HG03108 (cell line): ENCODE measurements around the gene MMAB.
A peak's percentile ranks its signal among the peaks of the same experiment; 100 is the strongest.

Experiments
- ATAC-seq: cut with Tn5 transposase; IDR thresholded peaks from one replicate; pipeline ENCODE4 v1.9.1; 2021; ENCODE audit warnings: moderate library complexity; ENCODE audit not compliant: unreplicated experiment

The MMAB gene

DNA sequence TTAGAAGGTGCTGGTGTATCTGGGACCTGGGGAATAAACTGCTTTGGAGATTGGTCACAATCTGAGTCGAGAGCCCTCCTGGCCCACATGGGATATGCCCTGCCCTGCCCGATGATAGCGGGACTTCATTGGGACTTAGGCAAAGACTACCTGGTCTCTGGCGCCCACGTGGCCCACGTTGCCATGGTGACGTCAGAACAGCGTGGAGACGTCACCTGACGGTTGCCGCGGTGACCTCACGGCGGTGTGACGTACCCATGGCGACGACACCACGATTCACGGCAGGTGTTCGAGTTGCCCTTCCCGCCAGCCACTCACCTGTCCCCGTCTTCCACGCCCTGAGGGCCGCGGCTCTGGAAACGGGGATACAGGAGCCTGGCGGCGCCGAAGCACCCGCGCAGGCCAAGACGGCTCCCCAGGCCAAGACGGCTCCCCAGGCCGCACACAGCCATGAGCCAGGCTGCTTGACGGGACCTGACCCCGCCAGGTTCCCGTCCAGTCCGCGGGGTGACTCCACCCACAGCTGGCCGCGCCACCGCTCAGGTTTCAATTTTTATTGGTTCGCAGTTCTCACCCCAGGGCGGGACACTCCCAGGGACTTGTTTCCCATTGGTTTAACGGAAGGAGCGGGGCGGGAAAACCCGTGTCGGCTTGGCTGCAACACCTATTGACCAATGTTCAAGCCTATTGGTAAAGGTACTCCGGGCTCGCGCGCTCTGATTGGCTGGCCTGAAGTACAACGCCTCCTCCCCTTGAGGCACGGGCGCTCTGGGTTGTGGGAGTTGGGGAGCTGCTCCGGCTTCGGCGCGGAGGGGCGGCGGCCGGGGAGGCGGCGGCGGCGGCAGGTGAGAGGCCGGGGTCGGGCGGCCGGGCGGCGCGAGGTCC lies at the start of gene MMAB, which contains the start of gene MVK:
Gene MMAB (minus strand): TSS at position 476 of the 885 bp plus-strand sequence. CDS start 24 bp downstream, at position 452.
Gene MVK (plus strand): TSS at position 766 of the 885 bp plus-strand sequence. CDS start 1,029 bp downstream, outside the sequence.
- ATAC-seq = peak; percentile 95

DNA sequence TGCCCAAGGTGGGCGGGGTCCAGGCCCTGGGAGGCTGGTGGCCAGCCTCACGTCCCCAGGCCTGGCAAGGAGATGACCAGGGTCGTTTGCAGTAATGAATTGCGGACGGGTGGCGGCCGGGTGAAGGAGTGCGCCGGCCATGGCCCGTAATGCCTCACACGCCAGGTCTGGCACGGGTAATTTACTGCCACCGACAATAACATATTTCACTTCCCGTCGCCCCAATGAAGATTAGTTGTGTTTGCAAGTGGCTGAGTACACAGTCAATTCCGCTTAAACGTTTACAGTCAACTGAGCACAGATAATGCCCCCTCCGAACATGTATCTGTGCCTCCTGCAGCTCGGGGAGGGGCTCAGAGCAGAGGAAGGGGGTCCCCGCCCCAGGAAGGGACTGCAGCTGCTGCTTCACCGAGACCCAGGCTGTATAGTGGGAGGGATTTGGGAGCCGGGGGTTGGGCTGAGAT lies 48.6 kb upstream of the MMAB start:
- no peak for ATAC-seq

DNA sequence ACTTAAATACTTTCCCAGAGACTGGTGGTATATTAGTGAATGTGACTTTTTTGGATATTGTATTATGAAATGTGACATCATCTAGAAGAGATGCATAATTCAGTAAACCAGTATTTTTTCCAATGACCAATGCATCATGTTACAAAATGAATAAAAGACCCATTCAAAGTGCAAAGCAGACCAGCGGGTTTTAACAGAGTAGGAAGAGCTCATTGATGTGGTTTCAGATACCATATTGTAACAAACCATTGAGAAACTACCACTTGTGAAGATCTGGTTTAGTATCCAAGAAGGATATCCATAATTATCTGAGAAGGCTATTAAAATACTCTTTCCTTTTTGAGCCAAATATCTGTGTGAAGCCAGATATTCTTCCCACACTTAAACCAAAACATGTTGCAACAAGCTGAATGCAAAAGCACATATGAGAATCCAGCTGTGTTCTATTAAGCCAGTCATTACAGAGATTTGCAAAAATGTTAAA lies 47.9 kb upstream of the MMAB start:
- no peak for ATAC-seq

- no peak for ATAC-seq
Measured at GRCh38 chr12:109619002-109619604, 45.8 kb upstream of the MMAB start.

- no peak for ATAC-seq
Measured at GRCh38 chr12:109618082-109618481, 44.8 kb upstream of the MMAB start.

- no peak for ATAC-seq
Measured at GRCh38 chr12:109617491-109617890, 44.2 kb upstream of the MMAB start.

DNA sequence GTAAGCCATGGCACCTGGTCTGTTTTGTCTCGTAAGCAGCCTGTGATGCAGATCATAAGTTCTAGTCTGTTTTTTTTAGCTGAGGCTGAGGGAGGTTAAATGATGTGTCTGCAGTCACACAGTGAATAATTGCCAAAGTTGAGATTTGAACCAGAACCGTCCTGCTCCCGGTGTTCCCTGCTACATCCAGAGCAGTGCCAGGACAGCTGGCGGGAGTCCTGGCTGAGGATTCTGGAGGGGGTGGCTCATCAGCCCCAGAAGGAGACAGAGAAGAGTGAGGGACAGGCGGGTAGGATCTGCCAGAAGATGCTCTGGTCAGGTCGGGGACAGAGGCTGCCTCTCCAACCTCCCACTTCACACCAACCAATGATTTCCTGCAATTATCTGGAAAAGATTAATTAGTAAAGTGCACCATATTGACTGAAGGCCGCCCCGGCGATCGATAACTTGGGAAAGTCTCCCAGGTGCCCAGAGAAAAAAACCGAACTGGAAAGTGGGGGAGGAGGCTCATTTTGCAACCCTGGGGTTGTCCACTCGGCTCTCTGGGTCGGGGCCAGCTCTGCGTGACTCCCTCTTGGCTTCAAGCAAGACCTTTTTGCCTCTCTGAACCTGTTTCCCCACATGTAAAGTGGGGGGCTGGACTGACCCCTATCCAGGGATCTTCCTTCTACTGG lies 42.4 kb upstream of the MMAB start:
- ATAC-seq = no peak

DNA sequence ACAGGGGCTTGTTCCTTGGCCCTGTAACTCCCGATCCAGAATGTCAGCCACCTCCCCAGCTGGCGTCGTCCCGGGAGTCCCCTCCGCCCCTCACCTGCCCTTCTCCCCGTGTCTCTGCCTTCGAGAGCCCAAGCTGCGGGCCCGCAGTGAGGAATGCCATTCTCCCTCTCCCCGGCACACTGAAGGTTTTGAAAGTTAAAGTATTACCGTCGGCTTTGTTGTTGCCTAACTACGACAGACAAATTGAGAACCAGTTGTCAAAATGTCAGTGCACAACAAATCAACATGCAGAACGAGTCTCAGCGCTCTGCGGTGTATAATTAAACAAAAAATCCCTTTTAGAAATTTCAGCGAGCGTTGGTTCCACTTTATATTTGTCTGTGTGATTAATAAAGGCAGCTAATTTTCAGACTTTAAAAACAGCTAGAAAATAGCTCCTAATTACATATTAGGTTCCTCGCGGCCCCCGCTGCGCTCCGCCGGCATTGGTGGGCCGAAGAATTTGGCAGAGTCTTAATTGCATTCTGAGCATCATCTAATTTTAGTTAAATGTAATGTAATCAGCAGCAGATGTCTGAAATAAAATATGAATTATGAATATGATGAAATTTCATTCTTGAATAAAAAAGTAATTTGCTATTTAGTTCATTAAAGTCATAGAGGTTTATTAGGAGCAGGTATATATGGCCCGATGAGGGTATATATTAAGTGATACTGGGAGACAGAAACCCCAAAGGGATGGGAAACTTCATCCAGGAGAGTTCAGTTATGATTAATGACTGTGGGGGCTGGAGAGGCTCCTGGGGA lies 40.5 kb upstream of the MMAB start:
- ATAC-seq = no peak

DNA sequence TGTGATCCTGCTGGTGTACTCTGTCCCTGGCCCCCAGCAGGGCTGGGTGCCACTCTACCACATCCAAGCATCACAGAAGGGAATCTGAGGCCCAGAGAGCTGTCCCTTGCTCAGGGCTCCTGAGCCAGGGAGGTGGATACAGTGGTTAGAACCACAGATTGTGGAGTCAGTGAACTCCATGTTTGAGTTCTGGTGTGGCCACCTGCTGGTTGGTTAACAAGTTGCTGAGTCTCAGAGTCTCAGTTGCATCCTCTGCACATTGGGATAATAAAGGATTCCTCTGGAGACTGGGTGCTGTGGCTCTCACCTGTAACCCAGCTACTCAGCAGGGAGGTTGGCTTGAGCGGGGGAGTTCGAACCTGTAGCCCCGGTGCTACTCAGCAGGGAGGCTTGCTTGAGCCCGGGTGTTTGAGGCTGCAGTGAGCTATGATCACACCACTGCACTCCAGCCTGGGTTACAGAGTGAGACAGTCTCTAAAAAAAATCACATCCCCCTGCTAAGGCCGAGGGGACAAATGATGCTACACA lies 39.7 kb upstream of the MMAB start:
- no peak for ATAC-seq

- no peak for ATAC-seq
Measured at GRCh38 chr12:109612003-109612402, 38.7 kb upstream of the MMAB start.

GRCh38 chr12:109611223-109611622 lies 37.9 kb upstream of the MMAB start:
- no peak for ATAC-seq

DNA sequence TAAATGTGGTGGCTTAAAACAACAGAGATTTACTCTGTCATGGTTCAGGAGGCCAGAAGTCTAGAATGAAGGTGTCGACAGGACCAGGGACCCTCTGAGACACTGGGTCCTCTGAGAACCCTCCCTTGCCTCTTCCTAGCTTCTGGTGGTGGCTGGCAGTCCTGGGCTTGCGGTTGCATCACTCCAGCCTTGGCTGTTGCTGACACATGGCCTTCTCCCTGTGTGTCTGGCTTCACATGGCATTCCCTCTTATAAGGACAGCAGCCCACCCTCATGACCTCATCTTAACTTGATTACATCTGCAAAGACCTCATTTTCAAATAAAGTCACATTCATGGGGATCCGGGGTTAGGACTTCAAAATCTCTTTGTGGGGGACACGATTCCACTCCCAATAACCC lies 37.2 kb upstream of the MMAB start:
- no peak for ATAC-seq

GRCh38 chr12:109609342-109609741 lies 36.0 kb upstream of the MMAB start:
- ATAC-seq = no peak

GRCh38 chr12:109608793-109609192 lies 35.5 kb upstream of the MMAB start:
- no peak for ATAC-seq

DNA sequence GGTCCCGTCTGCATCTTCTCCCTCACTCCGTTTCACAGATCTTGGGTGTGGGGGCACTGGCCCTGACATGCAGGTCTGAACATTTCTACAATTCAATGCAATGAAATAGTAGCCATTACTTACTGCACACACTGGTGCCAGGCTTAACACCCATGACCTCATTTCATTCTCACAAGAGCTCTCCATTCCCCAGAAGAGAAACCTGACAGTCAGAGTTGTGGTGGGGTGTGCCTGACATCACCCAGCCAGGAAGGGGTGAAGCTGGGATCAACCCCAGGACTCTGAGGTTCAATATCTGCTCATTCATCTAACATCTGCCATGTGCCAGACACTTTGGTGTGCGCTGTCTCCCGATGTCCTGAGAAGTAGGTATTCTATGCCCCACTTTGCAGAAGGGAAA lies 35.0 kb upstream of the MMAB start:
- no peak for ATAC-seq

- ATAC-seq = no peak
Measured at GRCh38 chr12:109607618-109608017, 34.3 kb upstream of the MMAB start.

DNA sequence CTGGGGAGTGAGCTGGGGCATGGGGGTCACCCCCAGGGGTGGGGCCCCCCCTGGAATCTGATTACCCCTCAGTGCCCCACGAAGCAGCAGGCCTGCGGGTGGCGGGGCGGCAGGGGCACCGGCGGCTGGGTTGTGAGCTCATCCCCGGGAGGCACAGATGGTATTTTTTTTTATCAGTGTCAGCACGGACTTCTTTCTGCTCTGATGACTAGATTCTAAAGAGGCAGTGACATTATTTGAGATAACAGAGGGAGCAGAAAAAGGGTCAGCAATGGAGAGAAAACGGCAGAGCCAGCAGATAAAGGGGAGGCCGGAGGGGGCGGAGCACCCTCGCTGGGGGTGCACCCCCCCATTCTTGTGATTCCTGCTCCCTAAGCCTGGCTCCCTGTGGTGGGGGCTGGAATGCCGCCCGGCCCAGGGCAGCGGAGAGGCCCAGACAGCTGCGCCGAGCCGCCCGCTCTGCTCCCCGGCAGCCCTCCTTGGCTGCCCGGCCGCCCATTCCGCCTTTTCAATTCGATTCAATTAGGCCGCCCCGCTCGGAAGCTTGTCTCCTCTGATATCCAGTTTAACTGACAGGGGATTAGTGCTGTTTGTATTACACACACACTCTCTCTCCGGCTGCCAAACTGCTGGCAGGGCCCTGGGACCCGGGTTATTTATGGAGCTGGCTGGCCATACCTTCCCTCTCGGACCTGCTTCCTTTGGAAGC lies 33.2 kb upstream of the MMAB start:
- ATAC-seq = no peak

GRCh38 chr12:109605599-109606228 lies 32.4 kb upstream of the MMAB start:
- ATAC-seq = no peak

GRCh38 chr12:109605016-109605415 lies 31.7 kb upstream of the MMAB start:
- no peak for ATAC-seq
